Endothelial cell (in vitro differentiated cells): ENCODE measurements around the gene DCAF7. TPM values are rescaled to one million over a fixed set of nuclear protein-coding genes. Genes with fewer than 3 reads are reported as not detected.
A peak's percentile ranks its signal among the peaks of the same experiment; 100 is the strongest.

Experiments
- DNase-seq: peaks from one replicate; pipeline ENCODE4 v3.0.0; 2021; ENCODE audit warnings: low spot score
- H3K27ac Mint-ChIP-seq: one replicate; pipeline ENCODE4 v1.8.0; 2021; ENCODE audit warnings: mixed read lengths, inconsistent platforms; ENCODE audit not compliant: unreplicated experiment
- H3K27me3 Mint-ChIP-seq: one replicate; pipeline ENCODE4 v1.8.0; 2021; ENCODE audit warnings: mild to moderate bottlenecking, moderate library complexity, mixed read lengths, inconsistent platforms; ENCODE audit not compliant: unreplicated experiment
- H3K36me3 Mint-ChIP-seq: one replicate; pipeline ENCODE4 v1.8.0; 2021; ENCODE audit warnings: mild to moderate bottlenecking, low read depth, mixed read lengths, inconsistent platforms; ENCODE audit not compliant: unreplicated experiment
- H3K4me1 Mint-ChIP-seq: one replicate; pipeline ENCODE4 v1.8.0; 2021; ENCODE audit warnings: mild to moderate bottlenecking, mixed read lengths, inconsistent platforms; ENCODE audit not compliant: unreplicated experiment
- H3K4me3 Mint-ChIP-seq: one replicate; pipeline ENCODE4 v1.8.0; 2021; ENCODE audit warnings: mild to moderate bottlenecking, mixed read lengths, inconsistent platforms; ENCODE audit not compliant: unreplicated experiment
- H3K9me3 Mint-ChIP-seq: one replicate; pipeline ENCODE4 v1.8.0; 2021; ENCODE audit warnings: mixed read lengths, inconsistent platforms; ENCODE audit not compliant: unreplicated experiment
- CTCF ChIP-seq: fragments of 200-600 bp; sonication (generic); IDR thresholded peaks from one replicate; pipeline ENCODE4 v1.5.0; 2021; ENCODE audit warnings: antibody characterized with exemption; ENCODE audit not compliant: unreplicated experiment
- total RNA-seq: library from RNA; stranded (reverse); fragmentation: NEBNext Ultra II Directional; extraction: Animal tissue kit (Norgen Biotek cat#: 25700); gene quantifications from one replicate; pipeline ENCODE4 v1.2.1, GENCODE V29; 2021; ENCODE audit not compliant: unreplicated experiment

The DCAF7 gene
- total RNA-seq, 1 donor from 2014 or later: 123 TPM

DNA sequence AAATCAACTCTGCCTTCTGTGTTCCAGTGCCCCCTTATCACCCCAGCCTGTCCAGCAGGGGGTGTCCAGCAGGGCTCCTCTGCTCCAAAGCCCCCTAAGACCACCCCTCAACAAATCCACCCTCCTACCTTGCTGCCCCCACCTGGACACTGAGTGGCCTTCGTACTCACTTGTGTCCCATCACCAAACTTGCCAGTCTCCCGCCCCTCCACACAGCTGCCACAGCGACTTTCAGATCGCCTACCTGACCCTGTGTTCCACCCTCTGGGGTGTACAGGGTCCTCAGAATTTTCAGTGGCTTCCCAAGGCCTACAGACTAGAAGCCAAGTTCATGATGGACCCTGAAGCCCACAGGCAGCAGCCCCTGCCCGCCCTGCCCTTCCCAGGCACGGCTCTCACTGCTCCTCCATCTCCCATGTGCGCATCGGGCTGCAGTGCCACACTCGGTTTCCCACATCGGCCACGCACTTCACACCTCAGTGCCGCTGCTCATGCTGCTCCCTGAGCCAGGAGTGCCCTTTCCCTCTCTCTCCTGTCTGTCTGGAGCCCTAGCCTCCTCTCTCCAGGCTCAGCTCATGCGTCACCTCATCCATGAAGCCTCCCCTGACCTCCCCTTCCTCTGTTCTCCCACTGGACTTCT, 15.3 kb upstream of the DCAF7 start:
- TF ChIP-seq CTCF: no peak
- Mint-ChIP-seq H3K27ac (peak overlapping the region; percentile 32), H3K4me3 (no peak overlapping the region)

DNA sequence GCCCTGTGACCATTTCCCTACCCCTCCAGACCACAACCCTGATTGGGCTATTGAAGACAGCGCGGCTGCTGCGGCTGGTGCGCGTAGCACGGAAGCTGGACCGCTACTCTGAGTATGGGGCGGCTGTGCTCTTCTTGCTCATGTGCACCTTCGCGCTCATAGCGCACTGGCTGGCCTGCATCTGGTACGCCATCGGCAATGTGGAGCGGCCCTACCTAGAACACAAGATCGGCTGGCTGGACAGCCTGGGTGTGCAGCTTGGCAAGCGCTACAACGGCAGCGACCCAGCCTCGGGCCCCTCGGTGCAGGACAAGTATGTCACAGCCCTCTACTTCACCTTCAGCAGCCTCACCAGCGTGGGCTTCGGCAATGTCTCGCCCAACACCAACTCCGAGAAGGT, 14.6 kb upstream of the DCAF7 start:
- no peaks in the 10 kb centered on the region for H3K9me3 Mint-ChIP-seq
- H3K36me3 Mint-ChIP-seq: peaks cover 11% of the 10 kb centered on the region
- no peak overlapping the region for H3K27ac Mint-ChIP-seq
- TF ChIP-seq CTCF: no peak
- no peak for DNase-seq
- peaks cover 3% of the 10 kb centered on the region for H3K4me1 Mint-ChIP-seq
- peak overlapping the region; percentile 5 for H3K4me3 Mint-ChIP-seq
- H3K27me3 Mint-ChIP-seq: peaks cover 20% of the 10 kb centered on the region

More for the DNA sequence above, 15.3 kb upstream of the DCAF7 start:
- DNase-seq: no peak
- H3K9me3 Mint-ChIP-seq: no peaks in the 10 kb centered on the region
- H3K4me1 Mint-ChIP-seq: peaks cover 3% of the 10 kb centered on the region
- peaks cover 21% of the 10 kb centered on the region for H3K27me3 Mint-ChIP-seq
- H3K36me3 Mint-ChIP-seq: peaks cover 11% of the 10 kb centered on the region

DNA sequence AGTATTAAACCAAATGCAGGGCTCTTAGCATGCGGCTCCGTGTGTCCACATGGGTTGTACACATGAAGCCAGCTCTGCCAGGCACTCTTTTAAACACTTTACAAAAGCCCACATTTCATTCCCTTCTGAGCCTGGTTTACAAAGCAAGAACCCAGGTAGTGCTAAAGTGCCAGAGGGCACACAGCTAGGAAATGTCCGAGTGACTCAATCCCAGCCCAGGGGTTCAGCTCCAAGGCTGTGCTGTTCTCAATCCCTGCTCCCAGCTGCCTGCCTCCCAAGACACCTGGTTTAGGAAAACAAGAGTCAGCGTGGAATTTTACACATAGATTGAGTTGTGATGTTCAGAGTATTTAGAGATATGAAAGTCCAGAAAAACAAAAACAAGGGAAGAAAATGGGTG, 13.3 kb upstream of the DCAF7 start:
- peaks cover 17% of the 10 kb centered on the region for H3K27me3 Mint-ChIP-seq
- H3K4me3 Mint-ChIP-seq: peak overlapping the region; percentile 47
- H3K9me3 Mint-ChIP-seq: no peaks in the 10 kb centered on the region
- peaks cover 3% of the 10 kb centered on the region for H3K4me1 Mint-ChIP-seq
- H3K36me3 Mint-ChIP-seq: peaks cover 11% of the 10 kb centered on the region
- TF ChIP-seq CTCF: no peak
- no peak overlapping the region for H3K27ac Mint-ChIP-seq
- no peak for DNase-seq

DNA sequence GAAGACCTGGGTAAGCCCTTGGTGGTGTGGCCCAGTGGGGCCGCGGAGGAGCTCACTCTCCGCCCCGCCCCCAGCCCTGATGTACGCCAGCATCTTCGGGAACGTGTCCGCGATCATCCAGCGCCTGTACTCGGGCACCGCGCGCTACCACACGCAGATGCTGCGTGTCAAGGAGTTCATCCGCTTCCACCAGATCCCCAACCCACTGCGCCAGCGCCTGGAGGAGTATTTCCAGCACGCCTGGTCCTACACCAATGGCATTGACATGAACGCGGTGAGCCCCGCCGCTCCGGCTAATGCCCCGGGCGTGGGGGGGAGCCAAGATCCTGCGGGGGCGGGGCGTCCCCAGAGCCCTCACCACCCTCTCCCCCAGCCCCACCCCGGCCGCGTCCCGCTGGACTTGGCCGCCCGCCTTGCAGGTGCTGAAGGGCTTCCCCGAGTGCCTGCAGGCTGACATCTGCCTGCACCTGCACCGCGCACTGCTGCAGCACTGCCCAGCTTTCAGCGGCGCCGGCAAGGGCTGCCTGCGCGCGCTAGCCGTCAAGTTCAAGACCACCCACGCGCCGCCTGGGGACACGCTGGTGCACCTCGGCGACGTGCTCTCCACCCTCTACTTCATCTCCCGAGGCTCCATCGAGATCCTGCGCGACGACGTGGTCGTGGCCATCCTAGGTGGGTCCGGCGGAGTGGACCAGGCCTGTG, 12.1 kb upstream of the DCAF7 start:
- H3K9me3 Mint-ChIP-seq: no peaks in the 10 kb centered on the region
- H3K4me1 Mint-ChIP-seq: peaks cover 3% of the 10 kb centered on the region
- TF ChIP-seq CTCF: no peak
- peaks cover 14% of the 10 kb centered on the region for H3K36me3 Mint-ChIP-seq
- DNase-seq: no peak
- peak overlapping the region; percentile 24 for H3K27ac Mint-ChIP-seq
- H3K4me3 Mint-ChIP-seq: no peak overlapping the region
- peaks cover 18% of the 10 kb centered on the region for H3K27me3 Mint-ChIP-seq
